B cell (primary cell): ENCODE results near the gene EXD3. TPM values are rescaled to one million over a fixed set of nuclear protein-coding genes. Genes with fewer than 3 reads are reported as not detected.

Experiments used
- ATAC-seq: fragments of 200-7000 bp; cut with Tn5 transposase; one replicate; pipeline ENCODE4 v1.10.0; 2021; ENCODE audit warnings: low read depth, mild to moderate bottlenecking, moderate number of reproducible peaks, moderate library complexity
- CTCF ChIA-PET: fragments of 350-600 bp; sonication (Branson Sonifier 250); formaldehyde crosslinking; loops from one replicate; lab custom pipeline; 2021; ENCODE audit warnings: antibody characterized with exemption, inconsistent platforms; lab: Charles Lee
- POLR2A ChIA-PET: fragments of 350-600 bp; sonication (Branson Sonifier 250); formaldehyde crosslinking; loops from one replicate; lab custom pipeline; 2021; ENCODE audit warnings: antibody characterized with exemption; lab: Charles Lee
- DNase-seq: peaks from one replicate; pipeline ENCODE4 v3.0.0; 2013
- H2AFZ ChIP-seq: 2 replicates; pipeline ENCODE4 v1.6.1; 2012; ENCODE audit warnings: mild to moderate bottlenecking, low read depth, low read length; ENCODE audit not compliant: insufficient read depth, poor library complexity, severe bottlenecking
- H3K27ac ChIP-seq, 2 donors: 1 replicate in 1 of 2; 2 replicates in 1 of 2; pipeline ENCODE4 v1.5.1; 2012 to 2013; ENCODE audit warnings: low read length in 2 of 2, mild to moderate bottlenecking in 2 of 2, moderate library complexity in 1 of 2
- H3K27me3 ChIP-seq, 4 experiments: fragments of 200-600 bp in 1 of 4; sonication (generic) in 1 of 4; replicated peaks in 1 of 4; 1 replicate in 2 of 4; 2 replicates in 2 of 4; pipeline versions ENCODE4 v1.6.1 to v1.7.0; 2013 to 2016; ENCODE audit warnings: low read length in 3 of 4, mild to moderate bottlenecking in 2 of 4, mixed read lengths in 1 of 4, moderate library complexity in 1 of 4; ENCODE audit not compliant: insufficient read depth in 4 of 4, control insufficient read depth in 3 of 4; ENCODE audit errors: control extremely low read depth in 1 of 4
- H3K36me3 ChIP-seq, 2 experiments: replicated peaks in 1 of 2; 1 replicate in 1 of 2; 2 replicates in 1 of 2; pipeline versions ENCODE4 v1.6.1 to v1.7.1; 2013; ENCODE audit warnings: low read length in 1 of 2; ENCODE audit not compliant: insufficient read depth in 2 of 2, control insufficient read depth in 1 of 2; ENCODE audit errors: control extremely low read depth in 1 of 2, extremely low read depth in 1 of 2
- H3K4me1 ChIP-seq, 2 donors: fragments of 200-600 bp in 1 of 2; sonication (generic) in 1 of 2; 1 replicate in 1 of 2; 2 replicates in 1 of 2; pipeline versions ENCODE4 v1.5.1 to v1.6.1; 2013 to 2017; ENCODE audit warnings: low read length in 2 of 2; ENCODE audit not compliant: control insufficient read depth in 2 of 2, insufficient read depth in 2 of 2
- H3K4me2 ChIP-seq: replicated peaks from 2 replicates; pipeline ENCODE3; 2012; ENCODE audit warnings: mild to moderate bottlenecking, low read depth, low read length; ENCODE audit not compliant: poor library complexity, severe bottlenecking
- H3K4me3 ChIP-seq, 5 experiments: fragments of 200-600 bp in 1 of 5; sonication (generic) in 1 of 5; 1 replicate in 3 of 5; 2 replicates in 2 of 5; pipeline versions ENCODE4 v1.5.1 to v1.7.0; 2011 to 2016; ENCODE audit warnings: low read length in 4 of 5, mild to moderate bottlenecking in 4 of 5, low read depth in 2 of 5, control low read depth in 1 of 5, moderate library complexity in 1 of 5; ENCODE audit not compliant: insufficient read depth in 1 of 5; ENCODE audit errors: control extremely low read depth in 1 of 5, extremely low read depth in 1 of 5
- H3K79me2 ChIP-seq: fragments of 200-600 bp; sonication (generic); one replicate; pipeline ENCODE4 v1.6.0; 2016; ENCODE audit warnings: low read length; ENCODE audit not compliant: control insufficient read depth, insufficient read depth
- H3K9ac ChIP-seq: fragments of 200-600 bp; sonication (generic); 2 replicates; pipeline ENCODE4 v1.6.1; 2017; ENCODE audit warnings: mild to moderate bottlenecking, low read length, moderate library complexity
- H3K9me3 ChIP-seq, 3 donors: one replicate each; pipeline versions ENCODE4 v1.6.1 to v1.7.1; 2013; ENCODE audit warnings: low read length in 2 of 3; ENCODE audit not compliant: control insufficient read depth in 2 of 3, insufficient read depth in 1 of 3; ENCODE audit errors: control extremely low read depth in 1 of 3
- H4K20me1 ChIP-seq: 2 replicates; pipeline ENCODE4 v1.6.0; 2012; ENCODE audit warnings: mild to moderate bottlenecking, low read length; ENCODE audit not compliant: insufficient read depth, control insufficient read depth, poor library complexity, severe bottlenecking
- H3K27ac Mint-ChIP-seq: one replicate; pipeline ENCODE4 v1.8.0; 2021; ENCODE audit warnings: mixed read lengths
- H3K27me3 Mint-ChIP-seq: one replicate; pipeline ENCODE4 v1.8.0; 2021; ENCODE audit warnings: mixed read lengths
- H3K4me1 Mint-ChIP-seq: one replicate; pipeline ENCODE4 v1.8.0; 2021; ENCODE audit warnings: mixed read lengths
- H3K4me3 Mint-ChIP-seq: one replicate; pipeline ENCODE4 v1.8.0; 2021; ENCODE audit warnings: mixed read lengths
- H3K9me3 Mint-ChIP-seq: one replicate; pipeline ENCODE4 v1.8.0; 2022; ENCODE audit warnings: mixed read lengths; ENCODE audit not compliant: insufficient read depth
- CTCF ChIP-seq: fragments of 200-600 bp; IDR thresholded peaks from one replicate; pipeline ENCODE4 v1.8.0; 2022; ENCODE audit warnings: antibody characterized with exemption, mild to moderate bottlenecking
- EZH2 ChIP-seq: IDR thresholded peaks from 2 replicates; pipeline ENCODE4 v1.6.1; 2012; ENCODE audit warnings: borderline replicate concordance, low read depth, mild to moderate bottlenecking, moderate library complexity, low read length; ENCODE audit not compliant: insufficient read depth, poor library complexity, severe bottlenecking
- WGBS: methylation state at CpG from one replicate; pipeline ENCODE4 v1.1.5; 2013; ENCODE audit warnings: missing lambda C conversion rate; ENCODE audit not compliant: insufficient coverage; 5-methylcytosine and 5-hydroxymethylcytosine counted together
- intact Hi-C: fragments of 100-400 bp; cut with micrococcal nuclease; formaldehyde crosslinking; loops from one replicate; pipeline ENCODE4 v1.10.0; 2022
- polyA plus RNA-seq: library from polyadenylated mRNA; depleted of rRNA; stranded (reverse); fragments of >200 nt; gene quantifications from 2 replicates; pipeline ENCODE4 v1.2.3, GENCODE V29; 2012
- total RNA-seq, 2 donors: library from RNA; stranded (reverse); fragments of 120-200 nt in 1 of 2; gene quantifications; 1 replicate in 1 of 2; 2 replicates in 1 of 2; pipeline versions ENCODE4 v1.2.3 to v1.2.4, GENCODE V29; 2013 to 2022

EXD3 gene
- total and polyA plus RNA-seq, 2 donors (not counting 1 experiment from before 2014, with no cell fraction given) = 22.5 to 23.7 TPM

DNA sequence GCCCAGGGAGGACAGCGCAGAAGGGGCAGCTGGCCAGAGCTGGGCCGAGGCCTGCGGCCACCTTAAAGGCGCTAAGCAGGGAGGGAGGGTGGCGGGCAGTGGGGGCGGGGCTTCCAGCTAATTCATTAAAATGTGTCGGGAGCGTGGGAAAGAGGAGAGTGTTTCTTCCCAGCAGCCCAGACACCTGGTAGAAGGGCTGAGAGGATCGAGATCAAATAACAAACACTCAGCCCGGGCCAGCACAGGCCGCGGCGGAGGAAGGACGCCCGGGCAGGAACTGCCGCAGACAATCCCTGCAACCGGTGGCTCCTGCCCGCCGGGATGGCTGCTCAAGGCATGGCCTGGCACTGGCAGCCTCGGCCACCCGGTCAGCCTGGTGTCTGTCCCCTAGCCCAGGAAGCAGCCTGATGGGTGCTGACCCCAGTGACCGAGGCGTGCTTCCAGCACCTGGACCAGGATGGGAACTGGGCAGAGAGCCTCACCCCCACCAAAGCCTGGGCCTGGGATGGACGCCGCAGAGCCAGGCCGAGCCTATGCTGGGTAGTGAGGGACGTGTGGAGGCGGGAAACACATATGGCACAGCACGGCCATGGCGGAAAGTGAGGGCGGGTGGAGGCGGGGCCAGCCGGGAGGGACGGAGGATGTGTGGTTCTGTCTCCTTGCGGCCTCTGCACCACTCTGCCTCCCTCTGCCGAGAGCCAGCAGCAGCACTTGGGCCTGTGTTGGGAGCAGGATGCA is 117.7 kb downstream of the EXD3 start:
- Mint-ChIP-seq H3K4me3 (peak overlapping the region; percentile 19), H3K27me3 (no peaks in the 10 kb centered on the region), H3K9me3 (no peaks in the 10 kb centered on the region), H3K4me1 (peaks cover 18% of the 10 kb centered on the region), H3K27ac (no peak overlapping the region)
- no peak overlapping the region for H3K4me3 ChIP-seq
- DNase-seq = peak; percentile 67
- peaks cover 38 to 51% of the 10 kb centered on the region in 2 donors for H3K4me1 ChIP-seq
- no peaks in the 10 kb centered on the region for H3K36me3 ChIP-seq
- CTCF ChIA-PET = interaction anchor here (1.5 kb wide), 1 partner anchor 16 kb away, joined by 4 read pairs; no protein-coding TSS in a partner anchor
- TF ChIP-seq CTCF (no peak), EZH2 (no peak)
- POLR2A ChIA-PET = no interaction called here
- H3K9ac ChIP-seq = no peak overlapping the region
- H2AFZ ChIP-seq = no peak overlapping the region
- intact Hi-C loops = no loop called here
- H3K27ac ChIP-seq = no peak overlapping the region
- H3K4me2 ChIP-seq = peak overlapping the region; percentile 49
- peaks cover 0 to 12% (median 0%) of the 10 kb centered on the region in 3 donors for H3K9me3 ChIP-seq
- ATAC-seq = no peak
- H3K27me3 ChIP-seq = peaks cover 0 to 44% (median 14%) of the 10 kb centered on the region in 4 experiments
- no peaks in the 10 kb centered on the region for H3K79me2 ChIP-seq
- 43% methylated on average over 32 of the region's 36 CpGs for WGBS
- peaks cover 5% of the 10 kb centered on the region for H4K20me1 ChIP-seq
